Stimulated activated memory B cell treated with anti-CD40 and anti-IgM and Interleukin-4, amounts not matched to agents 10 μg/mL and 1 μg/mL and 100 μg/mL, for 72 hours (primary cell): Measurements from ENCODE around the gene DCAF8.

Experiments used
- ATAC-seq: fragments of 150-1000 bp; cut with Tn5 transposase; 2 replicates; pipeline ENCODE4 v1.10.0; 2021
- H3K27ac Mint-ChIP-seq: one replicate; pipeline ENCODE4 v1.8.0; 2022; ENCODE audit warnings: mild to moderate bottlenecking, mixed read lengths
- H3K27me3 Mint-ChIP-seq: one replicate; pipeline ENCODE4 v1.8.0; 2022; ENCODE audit warnings: mixed read lengths
- H3K36me3 Mint-ChIP-seq: one replicate; pipeline ENCODE4 v1.8.0; 2022; ENCODE audit warnings: mixed read lengths
- H3K4me1 Mint-ChIP-seq: one replicate; pipeline ENCODE4 v1.8.0; 2022; ENCODE audit warnings: mixed read lengths
- H3K4me3 Mint-ChIP-seq: one replicate; pipeline ENCODE4 v1.8.0; 2022; ENCODE audit warnings: mild to moderate bottlenecking, moderate library complexity, mixed read lengths
- H3K9me3 Mint-ChIP-seq: one replicate; pipeline ENCODE4 v1.8.0; 2022; ENCODE audit warnings: mixed read lengths

The DCAF8 gene

GRCh38 chr1:160188341-160188740 lies 74.0 kb downstream of the DCAF8 start:
- no peak for ATAC-seq
- Mint-ChIP-seq H3K27me3 (peaks cover 11% of the 10 kb centered on the region), H3K27ac (no peak overlapping the region), H3K4me1 (no peaks in the 10 kb centered on the region), H3K9me3 (no peaks in the 10 kb centered on the region), H3K4me3 (no peak overlapping the region), H3K36me3 (no peaks in the 10 kb centered on the region)

- ATAC-seq: no peak
- peaks cover 11% of the 10 kb centered on the region for H3K27me3 Mint-ChIP-seq
- no peaks in the 10 kb centered on the region for H3K36me3 Mint-ChIP-seq
- H3K9me3 Mint-ChIP-seq: no peaks in the 10 kb centered on the region
- H3K4me1 Mint-ChIP-seq: no peaks in the 10 kb centered on the region
- H3K27ac Mint-ChIP-seq: no peak overlapping the region
- H3K4me3 Mint-ChIP-seq: no peak overlapping the region
Observed at GRCh38 chr1:160187407-160187806, 74.9 kb downstream of the DCAF8 start.

- peaks cover 16% of the 10 kb centered on the region for H3K27me3 Mint-ChIP-seq
- no peaks in the 10 kb centered on the region for H3K36me3 Mint-ChIP-seq
- no peak overlapping the region for H3K4me3 Mint-ChIP-seq
- H3K9me3 Mint-ChIP-seq: no peaks in the 10 kb centered on the region
- no peaks in the 10 kb centered on the region for H3K4me1 Mint-ChIP-seq
- no peak for ATAC-seq
- no peak overlapping the region for H3K27ac Mint-ChIP-seq
Observed at GRCh38 chr1:160186729-160187128, 75.6 kb downstream of the DCAF8 start.

GRCh38 chr1:160186246-160186645 lies 76.1 kb downstream of the DCAF8 start:
- no peak for ATAC-seq
- no peak overlapping the region for H3K4me3 Mint-ChIP-seq
- H3K27me3 Mint-ChIP-seq: peaks cover 20% of the 10 kb centered on the region
- H3K36me3 Mint-ChIP-seq: no peaks in the 10 kb centered on the region
- no peaks in the 10 kb centered on the region for H3K4me1 Mint-ChIP-seq
- no peaks in the 10 kb centered on the region for H3K9me3 Mint-ChIP-seq
- H3K27ac Mint-ChIP-seq: no peak overlapping the region

- Mint-ChIP-seq H3K27me3 (peaks cover 26% of the 10 kb centered on the region), H3K27ac (no peak overlapping the region), H3K9me3 (no peaks in the 10 kb centered on the region), H3K4me1 (no peaks in the 10 kb centered on the region), H3K4me3 (no peak overlapping the region), H3K36me3 (no peaks in the 10 kb centered on the region)
- ATAC-seq: no peak
Observed at GRCh38 chr1:160179336-160179735, 83.0 kb downstream of the DCAF8 start.

GRCh38 chr1:160178731-160179130 lies 83.6 kb downstream of the DCAF8 start:
- H3K27me3 Mint-ChIP-seq: peaks cover 32% of the 10 kb centered on the region

GRCh38 chr1:160177667-160178066 lies 84.7 kb downstream of the DCAF8 start:
- H3K4me1 Mint-ChIP-seq: no peaks in the 10 kb centered on the region

More at GRCh38 chr1:160178731-160179130, 83.6 kb downstream of the DCAF8 start:
- Mint-ChIP-seq H3K36me3 (no peaks in the 10 kb centered on the region), H3K9me3 (no peaks in the 10 kb centered on the region), H3K4me3 (no peak overlapping the region), H3K27ac (no peak overlapping the region), H3K4me1 (no peaks in the 10 kb centered on the region)
- no peak for ATAC-seq

GRCh38 chr1:160177231-160177630 lies 85.1 kb downstream of the DCAF8 start:
- Mint-ChIP-seq H3K9me3 (no peaks in the 10 kb centered on the region), H3K4me3 (no peak overlapping the region), H3K27ac (peak overlapping the region; percentile 1), H3K4me1 (no peaks in the 10 kb centered on the region), H3K36me3 (no peaks in the 10 kb centered on the region), H3K27me3 (peaks cover 45% of the 10 kb centered on the region)
- ATAC-seq: no peak

More at GRCh38 chr1:160177667-160178066, 84.7 kb downstream of the DCAF8 start:
- Mint-ChIP-seq H3K27me3 (peaks cover 41% of the 10 kb centered on the region), H3K9me3 (no peaks in the 10 kb centered on the region), H3K36me3 (no peaks in the 10 kb centered on the region), H3K4me3 (no peak overlapping the region), H3K27ac (peak overlapping the region; percentile 1)
- ATAC-seq: no peak

- Mint-ChIP-seq H3K4me3 (no peak overlapping the region), H3K4me1 (peaks cover 27% of the 10 kb centered on the region), H3K27me3 (peaks cover 32% of the 10 kb centered on the region), H3K9me3 (no peaks in the 10 kb centered on the region), H3K36me3 (no peaks in the 10 kb centered on the region), H3K27ac (no peak overlapping the region)
- ATAC-seq: no peak
Observed at GRCh38 chr1:160171980-160172379, 90.4 kb downstream of the DCAF8 start.

GRCh38 chr1:160171354-160171753 lies 91.0 kb downstream of the DCAF8 start:
- no peaks in the 10 kb centered on the region for H3K9me3 Mint-ChIP-seq
- no peaks in the 10 kb centered on the region for H3K36me3 Mint-ChIP-seq
- ATAC-seq: no peak
- H3K27me3 Mint-ChIP-seq: peaks cover 32% of the 10 kb centered on the region
- H3K27ac Mint-ChIP-seq: peak overlapping the region; percentile 31
- H3K4me3 Mint-ChIP-seq: no peak overlapping the region
- H3K4me1 Mint-ChIP-seq: peaks cover 32% of the 10 kb centered on the region

- Mint-ChIP-seq H3K27ac (peak overlapping the region; percentile 83), H3K27me3 (peaks cover 31% of the 10 kb centered on the region), H3K36me3 (no peaks in the 10 kb centered on the region), H3K4me3 (peak overlapping the region; percentile 13), H3K9me3 (no peaks in the 10 kb centered on the region), H3K4me1 (peaks cover 36% of the 10 kb centered on the region)
- ATAC-seq: peak; percentile 88
Observed at GRCh38 chr1:160169553-160170399, 92.6 kb downstream of the DCAF8 start.

GRCh38 chr1:160168609-160169369 lies 93.6 kb downstream of the DCAF8 start:
- peaks cover 36% of the 10 kb centered on the region for H3K4me1 Mint-ChIP-seq
- ATAC-seq: no peak
- no peak overlapping the region for H3K4me3 Mint-ChIP-seq
- H3K27me3 Mint-ChIP-seq: peaks cover 22% of the 10 kb centered on the region
- no peaks in the 10 kb centered on the region for H3K9me3 Mint-ChIP-seq
- H3K36me3 Mint-ChIP-seq: no peaks in the 10 kb centered on the region
- H3K27ac Mint-ChIP-seq: peak overlapping the region; percentile 83

GRCh38 chr1:160168016-160168415 lies 94.3 kb downstream of the DCAF8 start:
- no peak overlapping the region for H3K4me3 Mint-ChIP-seq
- peaks cover 36% of the 10 kb centered on the region for H3K4me1 Mint-ChIP-seq
- H3K36me3 Mint-ChIP-seq: no peaks in the 10 kb centered on the region
- H3K9me3 Mint-ChIP-seq: no peaks in the 10 kb centered on the region
- peaks cover 16% of the 10 kb centered on the region for H3K27me3 Mint-ChIP-seq
- H3K27ac Mint-ChIP-seq: no peak overlapping the region
- no peak for ATAC-seq

- Mint-ChIP-seq H3K36me3 (no peaks in the 10 kb centered on the region), H3K27me3 (peaks cover 12% of the 10 kb centered on the region), H3K9me3 (no peaks in the 10 kb centered on the region), H3K27ac (no peak overlapping the region), H3K4me3 (no peak overlapping the region), H3K4me1 (peaks cover 36% of the 10 kb centered on the region)
- ATAC-seq: peak; percentile 44
Observed at GRCh38 chr1:160167580-160167979, 94.8 kb downstream of the DCAF8 start.

- peaks cover 40% of the 10 kb centered on the region for H3K4me1 Mint-ChIP-seq
- no peaks in the 10 kb centered on the region for H3K36me3 Mint-ChIP-seq
- no peak for ATAC-seq
- no peak overlapping the region for H3K4me3 Mint-ChIP-seq
- peaks cover 6% of the 10 kb centered on the region for H3K27me3 Mint-ChIP-seq
- H3K9me3 Mint-ChIP-seq: no peaks in the 10 kb centered on the region
- H3K27ac Mint-ChIP-seq: no peak overlapping the region
Observed at GRCh38 chr1:160167056-160167455, 95.3 kb downstream of the DCAF8 start.
